ENCODE data around the gene DCANP1. TPM values are rescaled to one million over a fixed set of nuclear protein-coding genes. Genes with fewer than 3 reads are reported as not detected.
A peak's percentile ranks its signal among the peaks of the same experiment; 100 is the strongest.

Gene DCANP1
- total RNA-seq, 4 donors from 2014 or later = 0.26 TPM; not detected in 3

DNA sequence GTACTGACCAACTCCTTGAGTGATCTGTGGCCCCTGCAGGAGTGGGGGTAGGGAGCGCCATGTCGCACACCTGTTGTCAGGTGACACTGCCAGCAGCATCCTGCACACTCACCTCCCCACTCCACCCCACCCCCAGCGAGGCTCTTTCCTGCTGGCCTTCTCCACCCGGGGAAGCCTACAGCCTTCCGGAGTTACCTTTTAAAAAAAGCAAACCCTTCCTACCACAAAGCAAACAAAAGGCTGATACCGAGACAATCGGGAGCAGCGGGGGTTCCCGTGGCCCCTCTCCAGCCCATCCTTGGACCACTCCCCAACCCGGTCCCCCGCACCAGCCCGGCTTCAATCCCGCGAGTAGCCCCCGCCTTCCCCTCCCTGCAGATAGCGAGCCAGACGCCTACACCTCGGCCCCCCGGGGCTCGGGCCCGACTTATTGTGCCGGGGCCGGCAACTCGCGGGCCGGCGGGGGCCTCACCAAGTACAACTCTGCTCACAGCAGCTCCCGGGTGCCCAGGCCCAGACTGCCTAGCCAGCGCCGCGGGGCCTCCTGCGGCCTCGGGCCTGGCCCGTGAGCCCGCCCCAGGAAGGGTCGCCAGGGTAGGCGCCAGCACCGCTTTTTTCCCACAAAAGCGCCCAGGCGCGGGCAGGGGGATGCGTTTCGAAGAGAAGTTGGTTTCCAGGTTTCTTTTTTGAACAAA, 48.8 kb downstream of the DCANP1 start:
- H3K9me3 ChIP-seq = no peaks in the 10 kb centered on the region
- 0% methylated on average over 17 of the region's 43 CpGs for WGBS
- H3K27me3 ChIP-seq = no peaks in the 10 kb centered on the region
- peak overlapping the region; percentile 85 to 95 (median 94) for H3K4me3 ChIP-seq
- TF ChIP-seq POLR2A (IDR thresholded peaks at IDR 0.05; ENCODE audit: low read depth) (no peak), POLR2AphosphoS5 (IDR thresholded peaks at IDR 0.05) (no peak), EP300 (IDR thresholded peaks at IDR 0.05) (no peak)
- TF ChIP-seq, protein P1, sequence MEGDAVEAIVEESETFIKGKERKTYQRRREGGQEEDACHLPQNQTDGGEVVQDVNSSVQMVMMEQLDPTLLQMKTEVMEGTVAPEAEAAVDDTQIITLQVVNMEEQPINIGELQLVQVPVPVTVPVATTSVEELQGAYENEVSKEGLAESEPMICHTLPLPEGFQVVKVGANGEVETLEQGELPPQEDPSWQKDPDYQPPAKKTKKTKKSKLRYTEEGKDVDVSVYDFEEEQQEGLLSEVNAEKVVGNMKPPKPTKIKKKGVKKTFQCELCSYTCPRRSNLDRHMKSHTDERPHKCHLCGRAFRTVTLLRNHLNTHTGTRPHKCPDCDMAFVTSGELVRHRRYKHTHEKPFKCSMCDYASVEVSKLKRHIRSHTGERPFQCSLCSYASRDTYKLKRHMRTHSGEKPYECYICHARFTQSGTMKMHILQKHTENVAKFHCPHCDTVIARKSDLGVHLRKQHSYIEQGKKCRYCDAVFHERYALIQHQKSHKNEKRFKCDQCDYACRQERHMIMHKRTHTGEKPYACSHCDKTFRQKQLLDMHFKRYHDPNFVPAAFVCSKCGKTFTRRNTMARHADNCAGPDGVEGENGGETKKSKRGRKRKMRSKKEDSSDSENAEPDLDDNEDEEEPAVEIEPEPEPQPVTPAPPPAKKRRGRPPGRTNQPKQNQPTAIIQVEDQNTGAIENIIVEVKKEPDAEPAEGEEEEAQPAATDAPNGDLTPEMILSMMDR (IDR thresholded peaks at IDR 0.05) = no peak
- intact Hi-C loops (cut with DNase I) = loop anchor here (2.0 kb wide), 1 partner anchor 24 kb away; no protein-coding TSS in a partner anchor
- peak overlapping the region; percentile 90 to 93 (median 92) for H3K27ac ChIP-seq (replicated peaks in 1 of 4)
- peak; percentile 90 for DNase-seq (ENCODE audit: extremely low spot score)
- H3K36me3 ChIP-seq = no peaks in the 10 kb centered on the region
- H3K4me1 ChIP-seq = peaks cover 48 to 64% (median 59%) of the 10 kb centered on the region in 4 donors

DNA sequence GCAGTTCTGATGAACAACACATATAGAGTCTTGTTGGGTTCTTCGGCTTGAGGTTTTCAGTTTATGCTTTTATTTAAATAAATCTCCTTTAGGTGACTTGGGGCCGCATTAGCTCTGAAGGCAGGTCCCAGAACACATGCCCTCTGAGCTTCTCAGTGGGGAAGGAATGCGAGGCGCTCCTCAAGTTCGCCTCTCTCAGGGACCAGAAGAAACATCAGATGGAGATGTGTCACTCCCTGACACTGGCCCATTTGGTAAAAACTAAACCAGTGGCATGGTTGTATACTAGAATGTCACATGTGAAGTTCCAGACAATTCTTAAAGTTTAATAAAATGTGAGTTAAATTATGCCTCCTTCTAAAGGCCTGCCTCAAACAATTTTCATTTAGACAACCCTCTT, 50.1 kb downstream of the DCANP1 start:
- intact Hi-C loops (cut with DNase I) = no loop called here
- DNase-seq (ENCODE audit: extremely low spot score) = no peak
- TF ChIP-seq, protein P1 (IDR thresholded peaks at IDR 0.05) = no peak
- Histone ChIP-seq H3K36me3 (peaks cover 0 to 8% (median 0%) of the 10 kb centered on the region in 4 donors), H3K27me3 (no peaks in the 10 kb centered on the region), H3K4me1 (peaks cover 54 to 75% (median 68%) of the 10 kb centered on the region in 4 donors), H3K4me3 (no peak overlapping the region), H3K9me3 (no peaks in the 10 kb centered on the region), H3K27ac (replicated peaks in 1 of 4) (no peak overlapping the region)
- WGBS = 83% methylated on average over 5 of the region's 5 CpGs

DNA sequence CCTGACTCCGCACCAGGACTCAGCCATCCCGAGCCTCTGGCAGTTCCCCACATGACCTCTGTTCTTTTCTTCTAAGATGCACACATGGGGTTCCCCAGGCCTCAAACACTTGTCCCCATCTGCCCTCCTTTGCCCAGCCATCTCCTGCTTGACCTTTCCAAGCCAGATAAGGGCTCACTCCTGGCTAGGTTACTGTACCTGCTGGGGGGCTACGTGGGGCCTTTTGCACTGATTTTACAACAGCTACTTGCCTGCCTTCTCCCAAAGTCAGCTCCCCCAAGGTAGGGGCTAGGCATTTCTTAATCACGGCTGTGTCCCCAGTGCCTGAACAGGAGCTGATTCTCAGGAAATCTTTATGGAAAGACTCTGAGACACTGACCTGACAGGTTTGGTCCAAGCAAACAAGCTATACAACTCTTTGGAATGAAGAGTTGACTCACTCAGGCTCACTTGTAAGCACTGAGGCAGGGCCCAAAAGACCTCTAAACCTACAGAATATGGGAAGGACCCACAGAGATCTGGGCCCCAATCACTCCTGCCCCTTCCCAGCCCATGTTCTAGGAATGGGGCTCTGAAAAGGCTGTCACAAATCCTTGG, 50.6 kb downstream of the DCANP1 start:
- TF ChIP-seq POLR2AphosphoS5 (IDR thresholded peaks at IDR 0.05) (no peak), EP300 (IDR thresholded peaks at IDR 0.05) (no peak), POLR2A (IDR thresholded peaks at IDR 0.05; ENCODE audit: low read depth) (no peak)
- TF ChIP-seq, protein P1 (IDR thresholded peaks at IDR 0.05) = no peak
- intact Hi-C loops (cut with DNase I) = no loop called here
- Histone ChIP-seq H3K27ac (replicated peaks in 1 of 4) (peak overlapping the region in 1 of 4 donors; percentile 12), H3K4me3 (no peak overlapping the region), H3K27me3 (no peaks in the 10 kb centered on the region), H3K36me3 (peaks cover 0 to 8% (median 0%) of the 10 kb centered on the region in 4 donors), H3K9me3 (no peaks in the 10 kb centered on the region), H3K4me1 (peaks cover 60 to 80% (median 73%) of the 10 kb centered on the region in 4 donors)
- WGBS = 79% methylated on average over 4 of the region's 4 CpGs
- no peak for DNase-seq (ENCODE audit: extremely low spot score)

DNA sequence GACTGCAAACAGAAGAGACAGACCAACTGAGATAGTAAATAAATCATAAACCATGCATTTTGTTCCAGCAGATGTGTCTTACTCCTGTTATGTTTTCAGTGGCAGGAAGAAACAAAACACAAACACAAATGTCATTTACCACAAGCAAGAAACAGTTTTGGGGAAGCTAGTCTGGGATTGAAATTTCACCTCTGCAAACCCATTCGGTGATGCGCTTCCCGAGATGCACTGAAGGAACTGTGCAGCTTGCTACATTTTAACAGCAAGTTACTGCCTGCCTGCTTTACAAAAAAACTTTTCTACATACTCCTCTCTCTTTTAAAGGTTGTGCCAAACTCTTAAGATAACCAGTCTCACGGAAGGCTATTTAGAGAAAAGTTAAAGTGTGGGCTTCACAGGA, 51.3 kb downstream of the DCANP1 start:
- Histone ChIP-seq H3K27ac (replicated peaks in 1 of 4) (no peak overlapping the region), H3K27me3 (no peaks in the 10 kb centered on the region), H3K9me3 (no peaks in the 10 kb centered on the region), H3K36me3 (peaks cover 0 to 8% (median 0%) of the 10 kb centered on the region in 4 donors), H3K4me3 (no peak overlapping the region), H3K4me1 (peaks cover 66 to 87% (median 79%) of the 10 kb centered on the region in 4 donors)
- TF ChIP-seq EP300 (IDR thresholded peaks at IDR 0.05) (no peak), POLR2A (IDR thresholded peaks at IDR 0.05; ENCODE audit: low read depth) (no peak), POLR2AphosphoS5 (IDR thresholded peaks at IDR 0.05) (no peak)
- TF ChIP-seq, protein P1 (IDR thresholded peaks at IDR 0.05) = no peak
- intact Hi-C loops (cut with DNase I) = no loop called here
- no peak for DNase-seq (ENCODE audit: extremely low spot score)
- 62% methylated on average over 4 of the region's 4 CpGs for WGBS

Data from esophagus muscularis mucosa (tissue), 4 donors.